Calu3 (cell line): Measurements from ENCODE around the gene RFX3. TPM values are rescaled to one million over a fixed set of nuclear protein-coding genes. Genes with fewer than 3 reads are reported as not detected.

Source experiments
- BruUV-seq: library from RNA; stranded (reverse); fragments of 400-500 nt; replicated peaks from 2 replicates; lab custom pipeline; 2021; lab: Mats Ljungman, UMichigan
- CTCF ChIA-PET: fragments of 300-600 bp; sonication (Branson Sonifier 250); formaldehyde crosslinking; loops from one replicate; lab custom pipeline; 2022; ENCODE audit warnings: antibody characterized with exemption; lab: Charles Lee
- DNase-seq: peaks from one replicate; pipeline ENCODE4 v3.0.0; 2022
- H3K27ac Mint-ChIP-seq: one replicate; pipeline ENCODE4 v1.8.0; 2022; ENCODE audit warnings: mixed read lengths; ENCODE audit not compliant: unreplicated experiment
- H3K27me3 Mint-ChIP-seq: one replicate; pipeline ENCODE4 v1.8.0; 2022; ENCODE audit warnings: mixed read lengths; ENCODE audit not compliant: unreplicated experiment
- H3K36me3 Mint-ChIP-seq: one replicate; pipeline ENCODE4 v1.8.0; 2022; ENCODE audit warnings: mild to moderate bottlenecking, moderate library complexity, mixed read lengths; ENCODE audit not compliant: insufficient read depth, unreplicated experiment
- H3K4me1 Mint-ChIP-seq: one replicate; pipeline ENCODE4 v1.8.0; 2022; ENCODE audit warnings: mild to moderate bottlenecking, low read depth, mixed read lengths; ENCODE audit not compliant: unreplicated experiment
- H3K4me3 Mint-ChIP-seq: one replicate; pipeline ENCODE4 v1.8.0; 2022; ENCODE audit warnings: mild to moderate bottlenecking, low read depth, moderate library complexity, mixed read lengths; ENCODE audit not compliant: unreplicated experiment
- H3K9me3 Mint-ChIP-seq: one replicate; pipeline ENCODE4 v1.8.0; 2022; ENCODE audit warnings: low read depth, mixed read lengths; ENCODE audit not compliant: unreplicated experiment
- CTCF ChIP-seq: fragments of 200-600 bp; IDR thresholded peaks from one replicate; pipeline ENCODE4 v1.8.0; 2022; ENCODE audit warnings: antibody characterized with exemption; ENCODE audit not compliant: unreplicated experiment
- intact Hi-C: fragments of 100-400 bp; cut with micrococcal nuclease; formaldehyde crosslinking; loops from one replicate; pipeline ENCODE4 v1.10.0; 2022; ENCODE audit not compliant: unreplicated experiment
- total RNA-seq: library from RNA; stranded (reverse); gene quantifications from 2 replicates; pipeline ENCODE4 v1.2.3, GENCODE V29; 2022

The RFX3 gene
- total RNA-seq, 1 experiment from 2014 or later, result 10.1 TPM

GRCh38 chr9:3502560-3503398 lies 23.0 kb downstream of the RFX3 start:
- CTCF ChIA-PET, result no interaction called here
- TF ChIP-seq CTCF, result no peak
- Mint-ChIP-seq H3K27me3 (no peaks in the 10 kb centered on the region), H3K4me3 (no peak overlapping the region), H3K27ac (no peak overlapping the region), H3K9me3 (no peaks in the 10 kb centered on the region), H3K4me1 (no peaks in the 10 kb centered on the region), H3K36me3 (no peaks in the 10 kb centered on the region)
- intact Hi-C loops, result no loop called here
- BruUV-seq, result no TSS peak
- DNase-seq, result no peak

- Mint-ChIP-seq H3K27me3 (no peaks in the 10 kb centered on the region), H3K9me3 (no peaks in the 10 kb centered on the region), H3K27ac (no peak overlapping the region), H3K36me3 (no peaks in the 10 kb centered on the region), H3K4me3 (no peak overlapping the region), H3K4me1 (no peaks in the 10 kb centered on the region)
- CTCF ChIA-PET, result interaction anchor here (0.6 kb wide), 1 partner anchor 1275 kb away, joined by 3 read pairs; no protein-coding TSS in a partner anchor
- no peak for DNase-seq
- intact Hi-C loops, result no loop called here
- TF ChIP-seq CTCF, result no peak
- no TSS peak for BruUV-seq
Observed at GRCh38 chr9:3500044-3500443, 25.8 kb downstream of the RFX3 start.

- no TSS peak for BruUV-seq
- CTCF ChIA-PET, result no interaction called here
- H3K27ac Mint-ChIP-seq, result no peak overlapping the region
- no peaks in the 10 kb centered on the region for H3K36me3 Mint-ChIP-seq
- no peaks in the 10 kb centered on the region for H3K27me3 Mint-ChIP-seq
- H3K4me3 Mint-ChIP-seq, result no peak overlapping the region
- intact Hi-C loops, result no loop called here
- no peaks in the 10 kb centered on the region for H3K4me1 Mint-ChIP-seq
- H3K9me3 Mint-ChIP-seq, result no peaks in the 10 kb centered on the region
- TF ChIP-seq CTCF, result no peak
- DNase-seq, result no peak
Observed at GRCh38 chr9:3498691-3499090, 27.1 kb downstream of the RFX3 start.

GRCh38 chr9:3497857-3498256 lies 27.9 kb downstream of the RFX3 start:
- no peaks in the 10 kb centered on the region for H3K9me3 Mint-ChIP-seq

More at GRCh38 chr9:3497857-3498256, 27.9 kb downstream of the RFX3 start:
- Mint-ChIP-seq H3K4me1 (no peaks in the 10 kb centered on the region), H3K36me3 (no peaks in the 10 kb centered on the region), H3K4me3 (no peak overlapping the region), H3K27me3 (no peaks in the 10 kb centered on the region), H3K27ac (no peak overlapping the region)
- CTCF ChIA-PET, result no interaction called here
- intact Hi-C loops, result no loop called here
- BruUV-seq, result no TSS peak
- no peak for TF ChIP-seq CTCF
- no peak for DNase-seq
